AML-193 (cell line): ENCODE measurements around the gene ZCCHC7.

Experiments
- DNase-seq, 2 experiments: peaks; one replicate each; lab custom pipeline; 2025; lab: John Stamatoyannopoulos, UW

Gene ZCCHC7

GRCh38 chr9:37209431-37210386, 89.3 kb downstream of the ZCCHC7 start:
- no peak for DNase-seq

- no peak for DNase-seq
Observed at GRCh38 chr9:37210737-37211523, 90.6 kb downstream of the ZCCHC7 start.

- no peak for DNase-seq
Observed at GRCh38 chr9:37212435-37212834, 92.1 kb downstream of the ZCCHC7 start.

GRCh38 chr9:37215381-37215780, 95.0 kb downstream of the ZCCHC7 start:
- DNase-seq = no peak

- DNase-seq = no peak
Observed at GRCh38 chr9:37215830-37216229, 95.5 kb downstream of the ZCCHC7 start.

GRCh38 chr9:37217161-37217560, 96.8 kb downstream of the ZCCHC7 start:
- no peak for DNase-seq

GRCh38 chr9:37218800-37219425, 98.5 kb downstream of the ZCCHC7 start:
- no peak for DNase-seq

GRCh38 chr9:37220971-37221370, 100.6 kb downstream of the ZCCHC7 start:
- DNase-seq = no peak

GRCh38 chr9:37221489-37222106, 101.2 kb downstream of the ZCCHC7 start:
- DNase-seq = no peak

- DNase-seq = no peak
Observed at GRCh38 chr9:37229455-37229854, 109.1 kb downstream of the ZCCHC7 start.

- DNase-seq = no peak
Observed at GRCh38 chr9:37229882-37230482, 109.6 kb downstream of the ZCCHC7 start.

GRCh38 chr9:37236822-37237221, 116.4 kb downstream of the ZCCHC7 start:
- no peak for DNase-seq

- DNase-seq = no peak
Observed at GRCh38 chr9:37238122-37238521, 117.7 kb downstream of the ZCCHC7 start.

- no peak for DNase-seq
Observed at GRCh38 chr9:37239224-37239859, 119.0 kb downstream of the ZCCHC7 start.

- DNase-seq = no peak
Observed at GRCh38 chr9:37239921-37240320, 119.5 kb downstream of the ZCCHC7 start.

- no peak for DNase-seq
Observed at GRCh38 chr9:37241340-37241739, 121.0 kb downstream of the ZCCHC7 start.

GRCh38 chr9:37242089-37242488, 121.7 kb downstream of the ZCCHC7 start:
- no peak for DNase-seq

GRCh38 chr9:37243588-37244345, 123.4 kb downstream of the ZCCHC7 start:
- no peak for DNase-seq

GRCh38 chr9:37246826-37247225, 126.5 kb downstream of the ZCCHC7 start:
- DNase-seq = no peak

GRCh38 chr9:37248651-37249163, 128.3 kb downstream of the ZCCHC7 start:
- DNase-seq = no peak
